Natural killer cell treated with Interleukin-12 subunit alpha and Interleukin-12 subunit beta and Interleukin-15 and Interleukin-18, amount 100 ng/mL, for 72 hours (primary cell): Measurements from ENCODE around the gene CYP27B1. TPM values are rescaled to one million over a fixed set of nuclear protein-coding genes. Genes with fewer than 3 reads are reported as not detected.
A peak's percentile ranks its signal among the peaks of the same experiment; 100 is the strongest.

Experiments
- ATAC-seq, 2 donors: fragments of 150-1000 bp; cut with Tn5 transposase in 1 of 2; sonication (Bioruptor Pico), chemical (Tn5 transposase) in 1 of 2; 2 replicates each; pipeline ENCODE4 v1.10.0; 2021
- DNase-seq: peaks from one replicate; pipeline ENCODE4 v3.0.0; 2022; ENCODE audit warnings: low spot score
- H3K27ac Mint-ChIP-seq, 2 donors: 1 replicate in 1 of 2; 2 replicates in 1 of 2; pipeline ENCODE4 v1.8.0; 2022; ENCODE audit warnings: mixed read lengths in 2 of 2, mild to moderate bottlenecking in 1 of 2, moderate library complexity in 1 of 2
- H3K27me3 Mint-ChIP-seq, 2 donors: 1 replicate in 1 of 2; 2 replicates in 1 of 2; pipeline ENCODE4 v1.8.0; 2022; ENCODE audit warnings: mixed read lengths in 2 of 2
- H3K36me3 Mint-ChIP-seq: one replicate; pipeline ENCODE4 v1.8.0; 2022; ENCODE audit warnings: mixed read lengths
- H3K4me1 Mint-ChIP-seq, 2 donors: 1 replicate in 1 of 2; 2 replicates in 1 of 2; pipeline ENCODE4 v1.8.0; 2022; ENCODE audit warnings: low read depth in 2 of 2, mixed read lengths in 2 of 2, mild to moderate bottlenecking in 1 of 2
- H3K4me3 Mint-ChIP-seq: one replicate; pipeline ENCODE4 v1.8.0; 2022; ENCODE audit warnings: mixed read lengths
- H3K9me3 Mint-ChIP-seq: 2 replicates; pipeline ENCODE4 v1.8.0; 2022; ENCODE audit warnings: mixed read lengths
- total RNA-seq, 2 donors: library from RNA; stranded (reverse); gene quantifications; one replicate each; pipeline ENCODE4 v1.2.3, GENCODE V29; 2022

The CYP27B1 gene
- total RNA-seq, 2 donors from 2014 or later = 11.7 to 18.8 TPM

GRCh38 chr12:57767305-57767698 lies 424 bp upstream of the CYP27B1 start:
- DNase-seq (no peak), ATAC-seq (no peak)
- Mint-ChIP-seq H3K4me1 (peaks cover 52 to 56% of the 10 kb centered on the region in 2 donors), H3K27me3 (peaks cover 12 to 21% of the 10 kb centered on the region in 2 donors), H3K27ac (no peak overlapping the region), H3K4me3 (no peak overlapping the region), H3K36me3 (no peaks in the 10 kb centered on the region), H3K9me3 (no peaks in the 10 kb centered on the region)

DNA sequence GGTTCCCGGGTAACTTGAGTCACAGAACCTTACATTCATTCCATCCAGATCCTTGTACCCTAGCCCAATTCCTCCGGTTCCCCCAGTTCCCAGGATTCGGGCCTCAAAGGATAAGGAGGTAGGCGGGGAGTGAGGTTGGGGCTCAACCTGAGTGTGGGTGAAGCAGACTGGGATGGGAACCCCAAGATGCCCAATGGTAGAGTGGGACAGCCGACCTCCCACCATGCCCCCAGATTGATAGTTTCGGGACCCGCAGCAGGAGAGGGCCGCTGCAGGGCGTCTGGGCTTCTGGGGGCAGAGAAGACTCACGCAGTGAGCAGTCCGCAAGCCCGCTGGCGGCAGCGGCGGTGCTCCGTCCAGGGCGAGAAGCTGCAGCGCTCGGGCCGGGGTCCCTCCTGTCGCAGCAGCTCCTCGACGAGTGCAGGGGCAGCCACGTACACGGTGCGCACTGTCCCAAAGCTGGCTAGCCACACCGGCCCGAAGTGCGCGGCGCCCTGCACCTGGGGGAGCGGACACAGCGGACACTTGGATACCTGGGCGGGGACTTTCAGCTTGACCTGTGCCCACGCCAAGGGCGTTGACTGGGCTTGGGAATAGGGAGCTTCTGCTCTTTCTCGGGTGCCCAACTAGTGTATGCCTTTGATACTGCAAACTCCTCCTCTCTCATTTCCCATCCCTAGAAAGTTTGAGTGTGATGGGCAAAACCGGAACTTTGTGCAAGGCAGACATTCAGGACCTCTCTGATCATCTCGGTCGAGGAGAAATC lies 997 bp downstream of the CYP27B1 start:
- H3K4me3 Mint-ChIP-seq = peak overlapping the region; percentile 84
- peaks cover 12 to 21% of the 10 kb centered on the region in 2 donors for H3K27me3 Mint-ChIP-seq
- DNase-seq (no peak), ATAC-seq (peak; percentile 16 to 22)
- H3K9me3 Mint-ChIP-seq = no peaks in the 10 kb centered on the region
- H3K4me1 Mint-ChIP-seq = peaks cover 40 to 51% of the 10 kb centered on the region in 2 donors
- H3K36me3 Mint-ChIP-seq = no peaks in the 10 kb centered on the region
- H3K27ac Mint-ChIP-seq = peak overlapping the region in 1 of 2 donors; percentile 71

- DNase-seq (peak; percentile 74), ATAC-seq (peak; percentile 80 to 87)
- Mint-ChIP-seq H3K27ac (peak overlapping the region in 1 of 2 donors; percentile 71), H3K36me3 (no peaks in the 10 kb centered on the region), H3K4me1 (peaks cover 33 to 46% of the 10 kb centered on the region in 2 donors), H3K9me3 (no peaks in the 10 kb centered on the region), H3K27me3 (peaks cover 12 to 21% of the 10 kb centered on the region in 2 donors), H3K4me3 (peak overlapping the region; percentile 84)
Measured at GRCh38 chr12:57765003-57765697, 1.7 kb downstream of the CYP27B1 start.

DNA sequence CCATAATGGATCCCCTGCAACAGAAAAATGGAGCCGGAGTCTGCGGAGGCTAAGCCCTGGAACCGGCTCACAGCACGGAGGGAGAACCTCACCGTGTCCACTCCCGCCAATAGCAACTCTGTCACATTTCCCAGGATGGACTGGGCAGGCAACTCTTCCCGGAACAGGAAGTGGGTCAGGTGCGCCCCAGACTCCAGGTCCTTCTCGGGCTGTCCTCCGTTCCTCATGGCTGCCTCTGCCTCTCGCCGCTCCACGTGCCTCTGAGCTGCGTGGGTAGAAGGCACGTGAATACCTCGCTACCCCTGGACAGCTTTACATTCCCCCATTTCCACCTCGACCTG lies 2.2 kb downstream of the CYP27B1 start:
- ATAC-seq (peak in 1 of 2 donors; percentile 6), DNase-seq (no peak)
- peaks cover 12 to 21% of the 10 kb centered on the region in 2 donors for H3K27me3 Mint-ChIP-seq
- H3K9me3 Mint-ChIP-seq = no peaks in the 10 kb centered on the region
- peak overlapping the region in 1 of 2 donors; percentile 71 for H3K27ac Mint-ChIP-seq
- H3K4me1 Mint-ChIP-seq = peaks cover 28 to 44% of the 10 kb centered on the region in 2 donors
- H3K4me3 Mint-ChIP-seq = peak overlapping the region; percentile 84
- H3K36me3 Mint-ChIP-seq = no peaks in the 10 kb centered on the region

DNA sequence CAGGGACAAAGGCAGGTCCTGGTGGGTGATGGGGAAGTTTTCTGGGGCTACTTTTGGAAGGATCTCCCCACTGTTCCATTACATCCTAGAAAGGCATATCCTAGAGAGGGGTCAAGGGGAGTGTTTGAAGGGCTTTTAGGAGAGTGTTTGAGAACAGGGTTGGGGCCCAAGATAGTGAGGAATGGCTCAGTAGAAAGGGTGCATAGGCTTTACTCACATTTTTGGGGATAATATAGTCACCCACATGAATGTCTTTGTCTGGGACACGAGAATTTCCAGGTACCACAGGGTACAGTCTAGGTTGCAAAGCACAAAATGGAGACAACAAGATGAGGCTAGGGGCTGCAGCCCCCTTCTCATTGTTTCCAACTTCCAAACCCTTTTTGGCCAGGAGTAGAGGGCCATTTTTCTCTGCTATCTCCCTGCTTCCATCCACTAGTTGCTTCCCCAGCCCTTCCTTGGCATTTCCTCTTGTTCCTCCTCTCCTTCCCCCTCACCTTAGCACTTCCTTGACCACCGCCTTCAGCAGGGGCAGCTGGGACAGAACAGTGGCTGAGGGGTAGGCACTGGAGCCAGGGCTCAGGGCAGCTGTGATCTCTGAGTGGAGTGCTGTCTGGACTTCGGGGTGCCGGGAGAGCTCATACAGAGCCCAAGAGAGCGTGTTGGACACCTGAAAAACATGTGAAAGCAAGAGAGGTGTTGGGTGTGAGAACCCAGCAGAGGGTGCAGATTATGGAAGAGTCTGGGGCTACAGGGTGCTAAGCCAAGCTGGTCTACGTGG lies 2.8 kb downstream of the CYP27B1 start:
- peaks cover 12 to 21% of the 10 kb centered on the region in 2 donors for H3K27me3 Mint-ChIP-seq
- ATAC-seq (no peak), DNase-seq (no peak)
- no peaks in the 10 kb centered on the region for H3K36me3 Mint-ChIP-seq
- peak overlapping the region; percentile 84 for H3K4me3 Mint-ChIP-seq
- no peak overlapping the region for H3K27ac Mint-ChIP-seq
- peaks cover 28 to 46% of the 10 kb centered on the region in 2 donors for H3K4me1 Mint-ChIP-seq
- H3K9me3 Mint-ChIP-seq = no peaks in the 10 kb centered on the region

GRCh38 chr12:57762463-57762862 lies 4.4 kb downstream of the CYP27B1 start:
- no peak for DNase-seq
- H3K36me3 Mint-ChIP-seq = no peaks in the 10 kb centered on the region
- H3K4me3 Mint-ChIP-seq = no peak overlapping the region
- peaks cover 32 to 49% of the 10 kb centered on the region in 2 donors for H3K4me1 Mint-ChIP-seq
- H3K27ac Mint-ChIP-seq = no peak overlapping the region
- ATAC-seq = no peak
- H3K27me3 Mint-ChIP-seq = peaks cover 12 to 21% of the 10 kb centered on the region in 2 donors
- H3K9me3 Mint-ChIP-seq = no peaks in the 10 kb centered on the region

DNA sequence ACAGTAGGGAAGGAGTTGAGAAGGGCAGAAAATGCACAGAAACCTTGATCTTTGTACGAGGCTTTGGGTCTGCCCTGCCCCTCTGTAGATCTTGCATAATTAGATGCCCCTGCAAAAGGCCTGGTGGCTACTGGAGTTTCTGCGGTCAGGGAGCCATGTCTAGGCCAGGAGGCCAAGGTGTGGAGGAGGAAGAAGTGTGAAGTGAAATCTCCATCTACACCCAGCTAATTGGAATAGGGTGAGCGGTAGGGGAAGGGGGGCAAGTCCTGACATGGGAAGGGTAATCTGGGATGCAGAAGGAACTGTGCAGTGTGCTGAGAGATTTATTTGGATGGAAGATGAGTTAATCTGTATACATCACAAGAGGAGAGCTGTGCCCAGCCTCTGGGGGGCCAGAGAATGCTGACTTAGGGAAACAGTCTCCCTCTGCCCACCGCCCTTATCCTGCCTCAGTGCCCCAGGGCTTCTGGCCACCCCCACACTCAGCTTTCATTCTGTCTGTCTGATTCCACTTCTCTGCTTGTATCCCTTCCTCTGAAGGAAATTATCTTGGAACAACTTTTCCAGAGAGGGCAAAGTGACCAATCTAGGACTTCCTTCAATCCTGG lies 5.4 kb downstream of the CYP27B1 start:
- H3K4me3 Mint-ChIP-seq = no peak overlapping the region
- ATAC-seq (no peak), DNase-seq (no peak)
- H3K9me3 Mint-ChIP-seq = no peaks in the 10 kb centered on the region
- no peak overlapping the region for H3K27ac Mint-ChIP-seq
- H3K4me1 Mint-ChIP-seq = peaks cover 34 to 47% of the 10 kb centered on the region in 2 donors
- peaks cover 9 to 17% of the 10 kb centered on the region in 2 donors for H3K27me3 Mint-ChIP-seq
- no peaks in the 10 kb centered on the region for H3K36me3 Mint-ChIP-seq

GRCh38 chr12:57760347-57760982 lies 6.4 kb downstream of the CYP27B1 start:
- H3K4me1 Mint-ChIP-seq = peaks cover 32 to 45% of the 10 kb centered on the region in 2 donors
- H3K36me3 Mint-ChIP-seq = no peaks in the 10 kb centered on the region
- H3K27ac Mint-ChIP-seq = no peak overlapping the region
- peaks cover 8 to 13% of the 10 kb centered on the region in 2 donors for H3K27me3 Mint-ChIP-seq
- H3K9me3 Mint-ChIP-seq = no peaks in the 10 kb centered on the region
- no peak overlapping the region for H3K4me3 Mint-ChIP-seq
- DNase-seq = peak; percentile 20
- no peak for ATAC-seq

DNA sequence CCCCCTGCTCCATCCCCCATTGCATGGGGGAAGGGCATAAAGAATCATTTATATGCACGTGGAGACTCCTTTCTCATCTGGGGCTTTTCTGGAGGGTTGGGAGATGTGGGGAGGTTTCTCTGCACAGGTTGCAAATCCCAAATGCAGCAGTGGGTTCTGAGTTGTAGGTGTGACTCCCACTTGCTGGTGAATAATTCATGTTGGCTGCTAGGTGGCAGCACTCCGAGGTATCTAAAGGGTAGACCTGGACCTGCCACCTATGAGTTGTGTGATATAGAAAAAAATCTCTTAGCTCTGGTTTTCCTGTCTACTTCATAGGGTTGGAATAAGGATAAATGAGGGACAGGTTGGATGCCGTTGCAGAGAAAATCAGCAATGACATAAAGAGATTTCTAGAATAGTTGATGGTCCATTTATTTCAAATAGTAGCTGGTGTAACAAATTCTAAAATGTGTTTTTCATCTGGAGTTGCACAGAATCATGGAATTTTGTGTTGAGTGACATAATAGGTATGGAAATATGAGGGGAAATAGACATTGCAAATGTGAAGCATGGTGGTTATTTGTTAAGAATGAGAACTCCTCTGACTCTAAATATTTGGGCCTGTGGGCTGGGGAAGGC lies 7.4 kb downstream of the CYP27B1 start:
- DNase-seq = peak; percentile 29
- no peak overlapping the region for H3K27ac Mint-ChIP-seq

GRCh38 chr12:57758552-57759359 lies 8.1 kb downstream of the CYP27B1 start:
- H3K4me1 Mint-ChIP-seq = peaks cover 28 to 44% of the 10 kb centered on the region in 2 donors
- no peaks in the 10 kb centered on the region for H3K36me3 Mint-ChIP-seq
- H3K9me3 Mint-ChIP-seq = no peaks in the 10 kb centered on the region
- no peak overlapping the region for H3K4me3 Mint-ChIP-seq
- DNase-seq (peak; percentile 46), ATAC-seq (no peak)
- no peak overlapping the region for H3K27ac Mint-ChIP-seq
- peaks cover 3 to 5% of the 10 kb centered on the region in 2 donors for H3K27me3 Mint-ChIP-seq

More for the DNA sequence above, 7.4 kb downstream of the CYP27B1 start:
- Mint-ChIP-seq H3K27me3 (peaks cover 8 to 12% of the 10 kb centered on the region in 2 donors), H3K4me3 (no peak overlapping the region), H3K36me3 (no peaks in the 10 kb centered on the region), H3K4me1 (peaks cover 27 to 42% of the 10 kb centered on the region in 2 donors), H3K9me3 (no peaks in the 10 kb centered on the region)
- ATAC-seq = no peak

DNA sequence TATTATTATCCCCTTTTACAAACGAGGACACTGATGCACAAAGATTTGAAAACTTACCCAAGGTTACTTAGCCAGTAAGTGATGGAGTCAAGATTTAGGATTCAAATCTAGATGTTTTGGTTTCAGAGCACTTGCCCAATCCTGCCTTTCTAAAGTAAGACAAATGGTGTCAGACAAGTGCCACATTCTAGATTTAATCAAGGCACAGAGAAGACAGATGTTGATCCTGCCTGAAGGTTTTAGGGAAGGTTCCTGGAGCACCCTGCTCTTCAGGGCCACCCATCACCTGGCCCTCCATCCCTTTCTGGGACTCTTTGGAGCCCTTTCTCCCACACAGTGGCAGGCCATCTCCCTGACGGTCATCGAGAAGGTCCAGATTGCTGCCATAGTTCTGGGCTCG lies 9.1 kb downstream of the CYP27B1 start:
- H3K27ac Mint-ChIP-seq = no peak overlapping the region
- no peaks in the 10 kb centered on the region for H3K27me3 Mint-ChIP-seq
- H3K36me3 Mint-ChIP-seq = no peaks in the 10 kb centered on the region
- H3K9me3 Mint-ChIP-seq = no peaks in the 10 kb centered on the region
- H3K4me1 Mint-ChIP-seq = peaks cover 38 to 50% of the 10 kb centered on the region in 2 donors
- ATAC-seq = no peak
- DNase-seq = no peak
- no peak overlapping the region for H3K4me3 Mint-ChIP-seq
